HEK293 (cell line): ENCODE data around the gene ZFP36.

Source experiments
- CTCF ChIA-PET: fragments of 350-600 bp; formaldehyde crosslinking; extraction: SDS; loops from one replicate; lab custom pipeline; 2021; ENCODE audit warnings: antibody characterized with exemption; lab: Yijun Ruan, JAX
- POLR2A ChIA-PET: fragments of 300-600 bp; formaldehyde crosslinking; extraction: SDS; loops from one replicate; lab custom pipeline; 2020; ENCODE audit warnings: antibody characterized with exemption, inconsistent platforms; lab: Yijun Ruan, JAX
- H3K27ac ChIP-seq: fragments of 200-500 bp; sonication (Bioruptor generic); 2 replicates; pipeline ENCODE4 v1.5.1; 2014; ENCODE audit warnings: low read depth, low read length, control low read depth, inconsistent platforms; ENCODE audit errors: extremely low read depth
- H3K36me3 ChIP-seq, 2 experiments: fragments of 200-500 bp in 1 of 2; sonication (Bioruptor generic) in 1 of 2; 1 replicate in 1 of 2; 2 replicates in 1 of 2; pipeline ENCODE4 v1.5.1; 2014 to 2017; ENCODE audit warnings: inconsistent platforms in 2 of 2, low read length in 2 of 2; ENCODE audit not compliant: control insufficient read depth in 2 of 2, insufficient read depth in 1 of 2
- H3K4me1 ChIP-seq: fragments of 200-500 bp; sonication (Bioruptor generic); 2 replicates; pipeline ENCODE4 v1.5.1; 2014; ENCODE audit warnings: mild to moderate bottlenecking, low read length, inconsistent platforms; ENCODE audit not compliant: control insufficient read depth, insufficient read depth
- H3K4me3 ChIP-seq: 2 replicates; pipeline ENCODE4 v1.5.1; 2011; ENCODE audit warnings: low read depth, mild to moderate bottlenecking, control low read depth, low read length, moderate library complexity
- H3K9me3 ChIP-seq: fragments of 200-500 bp; sonication (Bioruptor generic); 2 replicates; pipeline ENCODE4 v1.5.1; 2014; ENCODE audit warnings: low read depth, low read length, inconsistent platforms; ENCODE audit not compliant: control insufficient read depth, insufficient read depth
- CTCF ChIP-seq: fragments of 450-650 bp; formaldehyde crosslinking; IDR thresholded peaks from 2 replicates; pipeline ENCODE4 v1.5.1; 2016; ENCODE audit warnings: missing biosample characterization, missing genetic modification characterization
- FEZF1 ChIP-seq: fragments of 450-650 bp; formaldehyde crosslinking; IDR thresholded peaks from 2 replicates; pipeline ENCODE4 v1.5.1; 2016; ENCODE audit warnings: missing biosample characterization, missing genetic modification characterization
- KLF1 ChIP-seq: fragments of 450-650 bp; formaldehyde crosslinking; IDR thresholded peaks from 2 replicates; pipeline ENCODE4 v1.5.1; 2016; ENCODE audit warnings: missing biosample characterization, missing genetic modification characterization
- KLF8 ChIP-seq: fragments of 450-650 bp; formaldehyde crosslinking; IDR thresholded peaks from 2 replicates; pipeline ENCODE4 v1.5.1; 2016; ENCODE audit warnings: missing biosample characterization, missing genetic modification characterization
- MYNN ChIP-seq: fragments of 450-650 bp; formaldehyde crosslinking; IDR thresholded peaks from 2 replicates; pipeline ENCODE4 v1.5.1; 2016; ENCODE audit warnings: missing biosample characterization, missing genetic modification characterization, borderline replicate concordance
- MZF1 ChIP-seq: fragments of 450-650 bp; formaldehyde crosslinking; IDR thresholded peaks from 2 replicates; pipeline ENCODE4 v1.5.1; 2017; ENCODE audit warnings: missing biosample characterization, missing genetic modification characterization, borderline replicate concordance
- ZBTB26 ChIP-seq: fragments of 450-650 bp; formaldehyde crosslinking; optimal IDR thresholded peaks from 2 replicates; pipeline ENCODE3; 2016; ENCODE audit warnings: missing biosample characterization, mild to moderate bottlenecking, missing genetic modification characterization
- ZNF112 ChIP-seq: fragments of 450-650 bp; formaldehyde crosslinking; IDR thresholded peaks from 2 replicates; pipeline ENCODE4 v1.5.0; 2017; ENCODE audit warnings: missing biosample characterization, missing genetic modification characterization
- ZNF114 ChIP-seq: fragments of 450-650 bp; formaldehyde crosslinking; IDR thresholded peaks from 2 replicates; pipeline ENCODE4 v1.5.0; 2017; ENCODE audit warnings: missing biosample characterization, missing genetic modification characterization
- ZNF16 ChIP-seq: fragments of 450-650 bp; formaldehyde crosslinking; IDR thresholded peaks from 2 replicates; pipeline ENCODE4 v1.5.1; 2016; ENCODE audit warnings: low read depth, missing biosample characterization, missing genetic modification characterization
- ZNF239 ChIP-seq: fragments of 450-650 bp; formaldehyde crosslinking; IDR thresholded peaks from 2 replicates; pipeline ENCODE4 v1.5.1; 2016; ENCODE audit warnings: missing biosample characterization, missing genetic modification characterization
- ZNF324 ChIP-seq: fragments of 450-650 bp; formaldehyde crosslinking; IDR thresholded peaks from 2 replicates; pipeline ENCODE4 v1.5.1; 2016; ENCODE audit warnings: missing biosample characterization, missing genetic modification characterization
- ZNF37A ChIP-seq: fragments of 450-650 bp; IDR thresholded peaks from 2 replicates; pipeline ENCODE4 v1.5.1; 2018; ENCODE audit warnings: missing biosample characterization, missing genetic modification characterization
- ZNF426 ChIP-seq: fragments of 450-650 bp; formaldehyde crosslinking; IDR thresholded peaks from 2 replicates; pipeline ENCODE4 v1.5.1; 2017; ENCODE audit warnings: missing biosample characterization, missing genetic modification characterization, mild to moderate bottlenecking, inconsistent platforms, moderate library complexity
- ZNF488 ChIP-seq: fragments of 450-650 bp; formaldehyde crosslinking; IDR thresholded peaks from 2 replicates; pipeline ENCODE4 v1.5.1; 2016; ENCODE audit warnings: missing biosample characterization, missing genetic modification characterization
- ZNF518A ChIP-seq: fragments of 450-650 bp; formaldehyde crosslinking; conservative IDR thresholded peaks from 2 replicates; pipeline ENCODE4 v1.5.1; 2016; ENCODE audit warnings: low read depth, missing biosample characterization, missing genetic modification characterization
- ZNF529 ChIP-seq: fragments of 450-650 bp; formaldehyde crosslinking; IDR thresholded peaks from 2 replicates; pipeline ENCODE4 v1.5.1; 2017; ENCODE audit warnings: missing genetic modification characterization, missing biosample characterization; ENCODE audit not compliant: insufficient replicate concordance
- ZNF544 ChIP-seq: fragments of 450-650 bp; formaldehyde crosslinking; IDR thresholded peaks from 2 replicates; pipeline ENCODE4 v1.5.0; 2017; ENCODE audit warnings: missing biosample characterization, missing genetic modification characterization
- ZNF629 ChIP-seq: fragments of 450-650 bp; formaldehyde crosslinking; IDR thresholded peaks from 2 replicates; pipeline ENCODE4 v1.5.1; 2017; ENCODE audit warnings: missing biosample characterization, missing genetic modification characterization
- ZNF791 ChIP-seq: fragments of 450-650 bp; formaldehyde crosslinking; IDR thresholded peaks from 2 replicates; pipeline ENCODE4 v1.5.1; 2016; ENCODE audit warnings: missing biosample characterization, missing genetic modification characterization
- ZSCAN23 ChIP-seq: fragments of 450-650 bp; formaldehyde crosslinking; IDR thresholded peaks from 2 replicates; pipeline ENCODE4 v1.5.1; 2016; ENCODE audit warnings: missing biosample characterization, missing genetic modification characterization
- TF ChIP-seq, protein P1 (sequence below): fragments of 450-650 bp; formaldehyde crosslinking; IDR thresholded peaks from 2 replicates; pipeline ENCODE4 v1.5.1; 2017; ENCODE audit warnings: missing biosample characterization, missing genetic modification characterization
- TF ChIP-seq, protein P2 (sequence below): fragments of 450-650 bp; formaldehyde crosslinking; IDR thresholded peaks from 2 replicates; pipeline ENCODE4 v1.5.1; 2016; ENCODE audit warnings: missing biosample characterization, missing genetic modification characterization

Gene ZFP36

DNA sequence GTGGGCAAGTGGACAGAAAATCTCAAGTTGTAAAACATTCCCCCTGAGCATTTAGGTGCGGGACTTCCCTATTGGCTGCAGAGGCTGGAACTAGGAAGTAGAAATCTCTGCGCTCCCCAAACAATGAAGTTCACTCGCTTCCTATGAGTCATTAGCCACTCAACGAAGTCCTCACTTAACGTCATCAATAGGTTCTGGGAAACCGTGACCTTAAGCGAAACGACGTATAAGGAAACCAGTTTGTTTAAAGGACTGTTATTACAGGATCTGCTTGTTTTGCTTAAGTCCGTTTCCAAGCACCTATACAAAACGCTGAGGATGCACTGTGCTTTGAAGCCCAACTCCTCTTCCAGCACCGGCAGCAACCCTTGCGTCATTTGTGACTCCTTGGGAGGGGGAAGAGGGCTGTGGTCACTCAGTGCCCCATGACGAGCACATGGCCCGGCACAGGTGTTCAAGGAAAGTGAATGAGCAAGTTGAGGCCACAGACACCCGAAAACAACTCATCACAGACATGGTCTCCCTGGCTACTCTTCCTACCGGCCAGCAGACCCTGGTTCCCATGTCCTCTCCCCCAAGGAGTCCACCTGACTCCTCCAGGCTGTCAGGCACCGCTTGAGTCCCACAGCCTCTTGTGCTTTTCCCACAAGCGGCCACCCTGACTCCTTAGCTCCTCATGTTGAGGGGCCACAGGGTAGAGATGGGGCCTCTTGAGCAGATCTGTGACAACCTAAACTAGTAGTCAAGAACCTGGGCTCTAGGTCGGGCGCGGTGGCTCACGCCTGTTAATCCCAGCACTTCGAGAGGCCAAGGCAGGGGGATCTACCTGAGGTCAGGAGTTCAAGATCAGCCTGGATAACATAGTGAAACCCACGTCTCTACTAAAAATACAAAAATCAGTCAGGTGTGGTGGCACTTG, 24.3 kb downstream of the ZFP36 start:
- H3K36me3 ChIP-seq = peaks cover 34 to 43% of the 10 kb centered on the region in 2 experiments
- ChIA-PET CTCF (interaction anchor here (0.7 to 1.5 kb wide), 3 partner anchors 10 to 19 kb away, joined by 3 to 7 read pairs (median 3); no protein-coding TSS in a partner anchor), POLR2A (interaction anchor here (0.5 to 3.4 kb wide), 16 partner anchors 10 to 1110 kb away, joined by 3 to 20 read pairs (median 5); partner anchors contain the start of genes DLL3, MED29, PAF1 and SUPT5H)
- no peak overlapping the region for H3K4me3 ChIP-seq
- peak overlapping the region; percentile 74 for H3K27ac ChIP-seq
- peaks cover 22% of the 10 kb centered on the region for H3K4me1 ChIP-seq
- H3K9me3 ChIP-seq = no peaks in the 10 kb centered on the region
- peak; percentile 73 for TF ChIP-seq ZNF324
- no peak for TF ChIP-seq CTCF (tag by site-specific recombination)
- TF ChIP-seq ZNF16 (tag by site-specific recombination) = no peak; the same call in 1 of the 2 replicates
- no peak for TF ChIP-seq ZNF37A (tag by site-specific recombination)
- no peak; the same call in 1 of the 2 replicates for TF ChIP-seq ZNF518A (tag by site-specific recombination)
- TF ChIP-seq ZNF426 (tag by site-specific recombination) = no peak
- peak; percentile 70 for TF ChIP-seq KLF8 (tag by site-specific recombination)
- no peak; the same call in 1 of the 2 replicates for TF ChIP-seq FEZF1 (tag by site-specific recombination)
- TF ChIP-seq ZNF544 (tag by site-specific recombination) = no peak
- TF ChIP-seq ZBTB26 (tag by site-specific recombination) = no peak
- no peak for TF ChIP-seq ZNF239 (tag by site-specific recombination)
- no peak for TF ChIP-seq ZNF529
- no peak for TF ChIP-seq ZNF112
- TF ChIP-seq ZNF629 = peak; percentile 99
- TF ChIP-seq ZNF114 (tag by site-specific recombination) = no peak
- no peak for TF ChIP-seq KLF1 (tag by site-specific recombination)
- no peak for TF ChIP-seq ZSCAN23 (tag by site-specific recombination)
- no peak for TF ChIP-seq ZNF791
- TF ChIP-seq, protein P1, sequence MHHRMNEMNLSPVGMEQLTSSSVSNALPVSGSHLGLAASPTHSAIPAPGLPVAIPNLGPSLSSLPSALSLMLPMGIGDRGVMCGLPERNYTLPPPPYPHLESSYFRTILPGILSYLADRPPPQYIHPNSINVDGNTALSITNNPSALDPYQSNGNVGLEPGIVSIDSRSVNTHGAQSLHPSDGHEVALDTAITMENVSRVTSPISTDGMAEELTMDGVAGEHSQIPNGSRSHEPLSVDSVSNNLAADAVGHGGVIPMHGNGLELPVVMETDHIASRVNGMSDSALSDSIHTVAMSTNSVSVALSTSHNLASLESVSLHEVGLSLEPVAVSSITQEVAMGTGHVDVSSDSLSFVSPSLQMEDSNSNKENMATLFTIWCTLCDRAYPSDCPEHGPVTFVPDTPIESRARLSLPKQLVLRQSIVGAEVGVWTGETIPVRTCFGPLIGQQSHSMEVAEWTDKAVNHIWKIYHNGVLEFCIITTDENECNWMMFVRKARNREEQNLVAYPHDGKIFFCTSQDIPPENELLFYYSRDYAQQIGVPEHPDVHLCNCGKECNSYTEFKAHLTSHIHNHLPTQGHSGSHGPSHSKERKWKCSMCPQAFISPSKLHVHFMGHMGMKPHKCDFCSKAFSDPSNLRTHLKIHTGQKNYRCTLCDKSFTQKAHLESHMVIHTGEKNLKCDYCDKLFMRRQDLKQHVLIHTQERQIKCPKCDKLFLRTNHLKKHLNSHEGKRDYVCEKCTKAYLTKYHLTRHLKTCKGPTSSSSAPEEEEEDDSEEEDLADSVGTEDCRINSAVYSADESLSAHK (tag by site-specific recombination) = no peak
- TF ChIP-seq MZF1 (tag by site-specific recombination) = peak; percentile 83; the same call in 1 of the 2 replicates
- TF ChIP-seq, protein P2, sequence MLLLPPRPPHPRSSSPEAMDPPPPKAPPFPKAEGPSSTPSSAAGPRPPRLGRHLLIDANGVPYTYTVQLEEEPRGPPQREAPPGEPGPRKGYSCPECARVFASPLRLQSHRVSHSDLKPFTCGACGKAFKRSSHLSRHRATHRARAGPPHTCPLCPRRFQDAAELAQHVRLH (tag by site-specific recombination) = no peak
- TF ChIP-seq ZNF488 (tag by site-specific recombination) = no peak
- TF ChIP-seq MYNN (tag by site-specific recombination) = no peak
